Lower leg skin (tissue), 4 donors: ENCODE results near the gene NOD1. TPM values are rescaled to one million over a fixed set of nuclear protein-coding genes. Genes with fewer than 3 reads are reported as not detected.

Experiments used
- DNase-seq, 2 donors: peaks; one replicate each; pipeline ENCODE4 v3.0.0-alpha.2; 2019; ENCODE audit warnings: low spot score in 2 of 2
- H3K4me3 ChIP-seq: fragments of 200-600 bp; sonication (generic); 2 replicates; pipeline ENCODE4 v1.5.1; 2017; ENCODE audit warnings: mild to moderate bottlenecking, low read depth; ENCODE audit not compliant: poor library complexity, severe bottlenecking
- POLR2A ChIP-seq, 2 donors: fragments of 450-650 bp; IDR thresholded peaks; one replicate each; pipeline ENCODE4 v1.6.1; 2016 to 2017; ENCODE audit warnings: antibody characterized with exemption in 2 of 2, mild to moderate bottlenecking in 1 of 2, moderate library complexity in 1 of 2
- WGBS, 2 donors: methylation state at CpG; one replicate each; pipeline ENCODE4 v1.1.5; 2018; 5-methylcytosine and 5-hydroxymethylcytosine counted together
- intact Hi-C: fragments of 100-400 bp; cut with DNase I; formaldehyde crosslinking; loops from one replicate; pipeline ENCODE4 v1.15.0; 2023; ENCODE audit warnings: low total_unique reads
- total RNA-seq, 4 donors: library from RNA; depleted of rRNA; stranded (reverse); fragments of >200 nt; gene quantifications; one replicate each; pipeline ENCODE4 v1.1.0, GENCODE V29; 2016
- TF ChIP-seq, protein P1 (sequence below), 3 donors: fragments of 450-650 bp; IDR thresholded peaks; one replicate each; pipeline ENCODE4 v1.5.1; 2016; ENCODE audit warnings: antibody characterized with exemption in 3 of 3, mild to moderate bottlenecking in 3 of 3, moderate library complexity in 2 of 3

NOD1 gene
- total RNA-seq, 4 donors from 2014 or later, result 5.1 to 14.5 (median 10.9) TPM

DNA sequence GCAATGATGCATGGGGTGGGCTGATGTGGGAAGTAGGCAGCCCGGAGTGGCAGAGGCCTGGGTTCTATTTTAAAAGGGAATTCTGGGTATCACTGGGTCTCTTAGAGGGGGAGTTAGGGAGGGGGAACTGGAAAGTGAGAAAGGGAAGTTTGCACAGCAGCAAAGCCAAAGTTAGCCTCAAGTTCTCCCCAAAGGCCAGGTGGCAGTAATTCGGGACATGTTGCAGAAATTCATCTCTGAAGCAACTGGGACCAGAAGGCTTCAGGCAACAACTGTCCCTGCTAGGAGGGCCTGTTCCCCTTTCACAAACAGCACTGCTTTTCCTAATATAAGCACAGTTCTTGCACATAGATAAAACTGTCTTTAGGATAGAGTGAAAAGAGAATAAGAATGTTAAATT, 67.4 kb downstream of the NOD1 start:
- H3K4me3 ChIP-seq, result no peak overlapping the region
- WGBS, 2 donors, result 70 to 80% methylated on average over 2 of the region's 2 CpGs
- no peak for DNase-seq
- TF ChIP-seq, protein P1, sequence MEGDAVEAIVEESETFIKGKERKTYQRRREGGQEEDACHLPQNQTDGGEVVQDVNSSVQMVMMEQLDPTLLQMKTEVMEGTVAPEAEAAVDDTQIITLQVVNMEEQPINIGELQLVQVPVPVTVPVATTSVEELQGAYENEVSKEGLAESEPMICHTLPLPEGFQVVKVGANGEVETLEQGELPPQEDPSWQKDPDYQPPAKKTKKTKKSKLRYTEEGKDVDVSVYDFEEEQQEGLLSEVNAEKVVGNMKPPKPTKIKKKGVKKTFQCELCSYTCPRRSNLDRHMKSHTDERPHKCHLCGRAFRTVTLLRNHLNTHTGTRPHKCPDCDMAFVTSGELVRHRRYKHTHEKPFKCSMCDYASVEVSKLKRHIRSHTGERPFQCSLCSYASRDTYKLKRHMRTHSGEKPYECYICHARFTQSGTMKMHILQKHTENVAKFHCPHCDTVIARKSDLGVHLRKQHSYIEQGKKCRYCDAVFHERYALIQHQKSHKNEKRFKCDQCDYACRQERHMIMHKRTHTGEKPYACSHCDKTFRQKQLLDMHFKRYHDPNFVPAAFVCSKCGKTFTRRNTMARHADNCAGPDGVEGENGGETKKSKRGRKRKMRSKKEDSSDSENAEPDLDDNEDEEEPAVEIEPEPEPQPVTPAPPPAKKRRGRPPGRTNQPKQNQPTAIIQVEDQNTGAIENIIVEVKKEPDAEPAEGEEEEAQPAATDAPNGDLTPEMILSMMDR (IDR thresholded peaks at IDR 0.05), result no peak
- no peak for TF ChIP-seq POLR2A (IDR thresholded peaks at IDR 0.05)
- intact Hi-C loops, result no loop called here

DNA sequence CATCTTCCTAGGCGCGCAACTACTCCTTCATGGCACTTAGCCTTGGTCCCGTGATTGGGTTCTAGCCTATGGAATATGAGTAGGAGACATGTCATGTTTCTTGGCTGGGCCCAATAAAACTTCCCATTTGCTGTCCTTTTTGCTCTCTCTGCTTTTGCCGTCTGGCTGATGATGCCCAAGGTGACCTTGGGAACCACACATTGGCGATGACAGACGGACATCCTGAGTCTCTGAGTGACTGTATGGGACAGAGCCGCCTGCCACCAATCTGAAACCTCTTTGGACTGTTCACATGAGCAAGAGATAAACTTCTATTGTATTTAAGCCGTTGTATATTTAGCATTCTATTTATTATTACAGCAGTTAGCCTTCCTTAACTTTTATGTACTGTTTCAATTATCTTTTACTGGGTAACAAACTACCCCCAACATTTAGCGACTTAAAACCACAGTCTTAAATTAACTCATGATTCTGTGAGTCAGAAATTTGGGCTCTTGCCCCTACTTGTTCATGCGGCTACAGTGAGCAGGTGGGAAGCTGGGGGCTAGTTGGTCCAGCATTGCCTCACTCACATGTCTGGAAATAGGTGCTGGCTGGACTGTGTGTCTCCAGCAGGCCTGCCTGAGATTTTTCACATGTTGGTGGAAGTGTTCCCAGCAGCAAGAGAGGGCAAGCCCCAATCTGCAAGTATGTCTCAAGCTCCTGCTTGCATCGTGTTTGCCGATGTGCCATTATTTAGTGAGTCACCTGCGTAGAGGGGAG, 71.7 kb downstream of the NOD1 start:
- WGBS, 2 donors, result 62 to 73% methylated on average over 13 of the region's 13 CpGs
- no peak for TF ChIP-seq POLR2A (IDR thresholded peaks at IDR 0.05)
- TF ChIP-seq, protein P1 (IDR thresholded peaks at IDR 0.05), result no peak
- peak in 1 of 2 donors; percentile 42 for DNase-seq
- intact Hi-C loops, result no loop called here
- no peak overlapping the region for H3K4me3 ChIP-seq

DNA sequence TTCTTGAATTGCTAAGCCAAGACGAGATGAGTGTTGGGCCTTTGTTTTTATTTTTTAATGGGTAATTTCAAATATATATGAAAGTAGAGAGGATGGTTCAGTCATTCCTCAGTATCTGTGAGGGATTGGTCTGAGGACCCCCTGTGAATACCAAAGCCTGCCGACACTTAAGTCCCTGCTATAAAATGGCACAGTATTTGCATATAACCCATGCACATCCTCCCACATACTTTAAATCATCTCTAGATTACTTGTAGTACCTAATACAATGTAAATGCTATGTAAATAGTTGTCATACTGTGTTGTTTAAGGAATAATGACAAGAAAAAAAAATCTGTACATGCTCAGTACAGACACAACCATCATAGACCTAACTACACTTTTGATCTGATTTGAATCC, 73.4 kb downstream of the NOD1 start:
- DNase-seq, result no peak
- H3K4me3 ChIP-seq, result no peak overlapping the region
- WGBS, 2 donors, result 94 to 96% methylated on average over 2 of the region's 2 CpGs
- TF ChIP-seq POLR2A (IDR thresholded peaks at IDR 0.05), result no peak
- TF ChIP-seq, protein P1 (IDR thresholded peaks at IDR 0.05), result no peak
- intact Hi-C loops, result no loop called here

DNA sequence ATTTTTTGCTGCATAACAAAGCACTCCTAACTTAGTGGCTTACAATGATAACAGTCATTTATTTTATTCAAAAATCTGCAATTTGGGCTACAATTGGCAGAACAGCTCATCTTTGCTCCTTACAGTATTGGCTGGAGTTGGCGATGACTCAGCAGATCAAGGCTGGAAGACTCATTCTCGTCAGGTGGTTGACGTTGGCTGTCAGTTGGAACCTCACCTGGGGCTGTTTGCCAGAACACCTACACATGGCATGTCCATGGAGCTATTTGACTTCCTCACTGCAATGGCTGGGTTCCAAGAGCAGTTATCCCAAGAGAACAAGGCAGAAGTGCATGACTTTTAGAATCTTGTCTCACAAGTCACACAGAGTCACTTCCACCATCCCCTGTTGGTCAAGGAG, 75.1 kb downstream of the NOD1 start:
- intact Hi-C loops, result no loop called here
- no peak for TF ChIP-seq POLR2A (IDR thresholded peaks at IDR 0.05)
- TF ChIP-seq, protein P1 (IDR thresholded peaks at IDR 0.05), result no peak
- WGBS, 2 donors, result 51 to 55% methylated on average over 3 of the region's 3 CpGs

DNA sequence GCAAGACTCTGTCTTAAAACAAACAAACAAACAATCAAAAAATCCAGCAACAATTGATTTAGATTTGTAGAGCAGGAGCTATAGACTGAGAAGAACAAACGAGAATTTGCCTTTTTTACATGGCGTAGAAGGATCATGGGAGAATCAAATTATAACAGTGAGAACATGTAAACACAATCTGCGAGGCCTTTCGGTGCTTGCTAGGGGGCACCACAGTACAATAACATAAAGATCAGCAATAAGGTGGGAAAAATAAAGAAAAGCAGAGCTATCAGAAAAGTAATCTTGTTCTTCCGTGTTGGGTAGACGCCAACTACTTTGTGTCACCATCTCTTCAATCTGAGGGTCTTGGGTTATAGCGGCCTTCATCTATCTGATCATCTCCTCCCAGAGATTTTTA, 82.2 kb downstream of the NOD1 start:
- H3K4me3 ChIP-seq, result no peak overlapping the region
- WGBS, 2 donors, result 75 to 76% methylated on average over 7 of the region's 7 CpGs
- DNase-seq, result no peak
- intact Hi-C loops, result no loop called here
- no peak for TF ChIP-seq POLR2A (IDR thresholded peaks at IDR 0.05)
- TF ChIP-seq, protein P1 (IDR thresholded peaks at IDR 0.05), result no peak

More for the DNA sequence above, 75.1 kb downstream of the NOD1 start:
- no peak overlapping the region for H3K4me3 ChIP-seq
- peak in 1 of 2 donors; percentile 68 for DNase-seq

DNA sequence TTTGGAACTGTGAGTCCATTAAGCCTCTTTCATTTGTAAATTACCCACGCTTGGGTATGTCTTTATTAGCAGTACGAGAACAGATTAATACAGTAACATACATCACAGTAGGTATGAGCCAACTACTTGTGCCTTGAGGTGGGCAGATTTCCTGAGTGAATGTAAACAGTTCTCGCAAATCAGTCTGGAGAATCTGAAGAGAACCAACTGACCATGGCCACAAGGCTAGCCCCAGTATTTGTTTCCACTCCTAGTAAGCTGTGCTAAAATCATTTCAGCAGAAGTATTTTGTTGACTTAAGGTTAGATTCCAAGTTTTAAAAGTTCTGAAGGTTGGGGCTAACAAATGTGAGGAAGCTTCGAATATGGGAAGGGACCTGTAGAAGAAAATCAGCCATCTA, 82.9 kb downstream of the NOD1 start:
- 96% methylated on average over 4 of the region's 4 CpGs for WGBS, 2 donors
- intact Hi-C loops, result no loop called here
- DNase-seq, result no peak
- H3K4me3 ChIP-seq, result no peak overlapping the region
- TF ChIP-seq, protein P1 (IDR thresholded peaks at IDR 0.05), result no peak
